NCI-H446 (cell line): ENCODE results near the gene RETREG1.
"Not testable (repeated sequence)": the region's sequence is repeated elsewhere in the genome, so short reads cannot be mapped to it uniquely, and the experiment has no call there.

Experiments used
- DNase-seq, 2 experiments: peaks; one replicate each; lab custom pipeline; 2025; lab: John Stamatoyannopoulos, UW

The RETREG1 gene

DNA sequence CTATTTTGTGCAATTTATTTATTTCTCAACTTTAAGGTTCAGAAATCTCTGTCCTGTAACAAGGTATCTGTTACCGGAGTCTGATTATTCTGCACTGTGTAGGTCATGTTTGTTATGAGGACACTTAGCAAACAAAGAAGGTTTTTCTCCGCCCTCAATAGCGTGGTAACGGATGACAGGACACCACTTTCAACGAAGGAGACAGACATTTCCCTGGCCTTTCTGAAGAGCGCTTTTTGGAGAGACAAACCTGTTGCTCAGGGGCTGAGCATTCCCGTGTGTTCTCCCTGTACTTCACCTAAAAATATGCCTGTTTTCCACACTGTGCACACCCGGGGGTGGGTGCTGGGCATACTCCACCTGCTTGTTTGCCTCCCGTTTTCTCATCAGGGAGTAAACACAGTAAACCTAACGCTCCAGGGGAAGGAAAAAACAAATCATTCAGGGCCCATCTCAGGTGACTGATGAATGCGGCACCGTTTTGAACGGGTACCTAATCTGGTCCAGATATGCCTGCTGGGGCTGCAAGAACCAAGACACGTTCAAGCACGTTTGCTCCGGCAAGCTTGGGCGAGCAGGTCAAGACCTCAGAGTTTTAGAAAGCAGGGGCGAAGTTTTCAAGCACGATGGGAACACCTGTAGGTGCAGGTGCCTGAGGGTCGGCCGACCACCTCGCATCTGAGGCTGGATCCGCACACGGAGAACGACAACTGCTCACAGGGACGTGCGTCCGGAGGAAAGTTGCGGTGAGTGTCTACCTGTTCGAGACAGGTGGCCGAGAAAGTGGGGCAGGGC is 859 bp downstream of the RETREG1 start:
- no peak for DNase-seq

DNA sequence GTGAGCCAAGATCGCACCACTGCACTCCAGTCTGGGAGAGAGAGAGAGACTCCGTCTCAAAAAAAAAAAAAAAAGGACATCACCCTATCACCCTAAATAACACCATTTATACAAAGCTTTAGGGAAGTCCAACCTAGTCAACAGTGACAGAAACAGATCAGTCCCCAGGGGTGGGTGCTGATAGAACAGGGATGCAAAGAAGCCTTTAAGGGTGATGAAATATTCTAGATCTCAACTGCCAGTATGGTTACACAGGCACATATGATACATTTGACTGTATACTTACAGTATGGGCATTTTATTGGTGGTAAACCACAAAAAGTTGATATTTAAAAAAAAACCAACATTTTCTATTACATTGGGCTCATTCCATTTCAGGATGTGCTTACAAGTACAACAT is 4.8 kb downstream of the RETREG1 start:
- DNase-seq: no peak

- DNase-seq: not testable (repeated sequence)
Observed at GRCh38 chr5:16610896-16611295, 5.9 kb downstream of the RETREG1 start.

- DNase-seq: no peak
Observed at GRCh38 chr5:16609412-16609811, 7.4 kb downstream of the RETREG1 start.

DNA sequence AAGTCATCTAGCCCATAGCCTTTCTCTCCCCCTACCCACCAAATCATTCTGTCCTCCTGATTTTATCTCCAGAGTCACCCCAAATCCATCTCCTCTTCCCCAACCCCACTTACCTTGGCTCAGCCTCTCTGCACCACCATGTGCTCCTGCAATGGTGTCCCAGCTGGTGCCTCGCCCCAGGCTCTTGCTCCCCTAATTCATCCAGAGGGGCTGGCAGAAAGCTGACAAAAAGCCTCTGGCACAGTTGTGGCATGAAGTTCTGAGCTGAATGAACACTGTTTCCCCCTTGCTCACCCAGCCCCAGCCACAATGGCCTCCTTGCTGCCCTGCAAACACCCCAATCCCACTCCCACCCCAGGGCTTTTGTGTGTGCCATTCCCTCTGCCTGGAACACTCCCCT is 10.2 kb downstream of the RETREG1 start:
- no peak for DNase-seq

DNA sequence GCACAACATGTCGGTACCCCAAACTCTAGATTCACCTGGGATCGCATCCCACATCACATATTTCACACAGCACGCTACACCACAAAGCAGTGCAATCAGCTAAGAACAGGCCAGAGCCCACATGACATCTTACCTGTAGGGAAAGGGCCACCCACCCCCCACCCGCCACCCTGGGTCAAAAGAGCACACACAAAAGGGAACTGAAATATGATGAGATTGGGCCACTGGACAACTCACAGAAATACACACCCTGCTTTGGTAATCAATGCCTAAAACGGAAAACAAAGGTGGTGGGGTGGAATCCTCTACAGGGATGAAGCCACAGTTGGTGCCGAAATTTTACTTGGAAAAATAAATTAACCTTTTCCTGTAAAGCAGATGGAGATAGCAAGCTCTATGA is 13.1 kb downstream of the RETREG1 start:
- no peak for DNase-seq

- no peak for DNase-seq
Observed at GRCh38 chr5:16603295-16603694, 13.5 kb downstream of the RETREG1 start.

- DNase-seq: no peak
Observed at GRCh38 chr5:16602182-16602581, 14.6 kb downstream of the RETREG1 start.

DNA sequence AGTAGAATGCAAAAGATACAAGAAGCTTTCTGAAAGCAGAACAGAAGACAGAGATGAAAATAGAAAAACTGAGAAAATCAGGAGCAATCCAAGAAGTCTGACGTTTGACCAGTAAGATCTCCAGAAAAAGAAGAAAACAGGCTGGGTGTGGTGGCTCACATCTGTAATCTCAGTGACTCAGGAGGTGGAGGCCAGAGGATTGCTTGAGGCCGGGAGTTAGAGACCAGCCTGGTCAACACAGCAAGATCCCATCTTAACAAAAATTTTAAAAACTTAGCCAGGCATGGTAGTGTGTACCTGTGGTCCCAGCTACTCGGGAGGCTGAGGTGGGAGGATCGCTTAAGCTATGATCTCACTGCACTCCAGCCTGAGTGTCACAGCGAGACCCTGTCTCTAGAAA is 15.9 kb downstream of the RETREG1 start:
- no peak for DNase-seq

DNA sequence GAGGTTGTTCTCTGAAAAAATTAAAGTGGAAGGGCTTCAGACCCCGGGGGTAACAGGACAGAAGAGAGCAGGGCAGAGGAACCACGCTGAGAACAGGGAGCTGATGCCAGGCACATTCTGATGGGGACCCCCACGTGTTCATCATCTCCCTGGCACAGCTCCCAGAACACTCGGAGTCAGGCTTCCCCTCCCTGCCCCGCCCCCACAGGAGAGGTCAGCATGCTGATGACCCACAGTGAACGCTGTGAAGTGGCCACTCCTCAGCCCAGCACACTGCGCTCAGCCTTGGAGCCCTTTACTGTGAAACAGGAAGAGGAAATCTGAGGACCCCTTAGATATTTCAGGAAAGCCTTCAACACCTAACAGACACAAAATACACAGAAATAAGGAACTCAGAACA is 16.4 kb downstream of the RETREG1 start:
- DNase-seq: no peak

DNA sequence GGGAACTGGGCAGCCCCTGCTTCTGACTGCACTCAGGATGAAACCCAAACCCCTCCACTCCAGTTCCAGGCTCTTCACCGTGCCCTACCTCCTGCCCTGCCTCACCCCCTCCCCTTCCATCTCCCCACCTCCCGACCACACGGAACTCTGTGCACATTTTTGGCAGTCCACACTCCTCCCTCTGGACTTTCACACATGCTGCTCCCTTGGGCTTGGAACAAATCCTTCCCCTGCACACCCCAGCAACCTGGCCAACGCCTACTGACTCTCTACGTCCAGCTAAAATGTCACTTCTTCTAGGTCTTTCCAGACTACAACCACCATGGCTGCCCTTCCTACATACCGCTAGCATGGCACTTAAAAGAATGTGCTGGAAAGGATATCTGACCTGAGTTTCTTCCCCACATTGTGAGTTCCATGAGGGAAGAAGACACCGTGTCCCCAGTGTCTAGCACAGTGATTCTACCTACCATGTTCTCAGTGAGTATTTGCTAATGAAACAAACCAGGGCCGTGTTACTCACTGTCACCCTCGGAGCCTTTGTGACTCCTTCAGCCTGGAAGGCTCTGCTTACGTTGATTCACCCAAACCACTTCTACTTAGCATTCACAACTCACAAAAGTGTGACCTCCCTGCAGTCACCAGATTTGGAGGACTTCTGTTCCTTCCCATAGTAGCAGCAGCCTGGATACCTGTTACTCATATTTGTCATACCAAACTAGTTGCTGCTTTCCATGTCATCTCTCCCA is 18.7 kb downstream of the RETREG1 start:
- no peak for DNase-seq

GRCh38 chr5:16596581-16596940 is 20.2 kb downstream of the RETREG1 start:
- no peak for DNase-seq

GRCh38 chr5:16595881-16596580 is 20.8 kb downstream of the RETREG1 start:
- DNase-seq: no peak

- DNase-seq: no peak
Observed at GRCh38 chr5:16593628-16594027, 23.2 kb downstream of the RETREG1 start.

GRCh38 chr5:16593013-16593412 is 23.8 kb downstream of the RETREG1 start:
- no peak for DNase-seq

DNA sequence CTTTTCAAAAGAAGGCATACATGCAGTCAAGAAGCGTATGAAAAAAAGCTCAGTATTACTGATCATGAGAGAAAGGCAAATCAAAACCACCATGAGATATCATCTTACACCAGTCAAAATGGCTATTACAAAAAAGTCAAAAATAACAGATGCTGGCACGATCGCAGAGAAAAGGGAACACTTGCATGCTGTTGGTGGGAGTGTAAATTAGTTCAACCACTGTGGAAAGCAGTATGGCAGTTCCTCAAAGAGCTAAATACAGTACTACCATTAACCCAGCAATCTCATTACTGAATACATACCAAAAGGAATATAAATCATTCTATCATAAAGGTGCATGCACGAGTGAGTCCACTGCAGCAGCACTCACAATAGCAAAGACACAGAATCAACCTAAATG is 24.5 kb downstream of the RETREG1 start:
- no peak for DNase-seq

- DNase-seq: no peak
Observed at GRCh38 chr5:16590685-16591084, 26.1 kb downstream of the RETREG1 start.

- DNase-seq: no peak
Observed at GRCh38 chr5:16589658-16590057, 27.1 kb downstream of the RETREG1 start.

DNA sequence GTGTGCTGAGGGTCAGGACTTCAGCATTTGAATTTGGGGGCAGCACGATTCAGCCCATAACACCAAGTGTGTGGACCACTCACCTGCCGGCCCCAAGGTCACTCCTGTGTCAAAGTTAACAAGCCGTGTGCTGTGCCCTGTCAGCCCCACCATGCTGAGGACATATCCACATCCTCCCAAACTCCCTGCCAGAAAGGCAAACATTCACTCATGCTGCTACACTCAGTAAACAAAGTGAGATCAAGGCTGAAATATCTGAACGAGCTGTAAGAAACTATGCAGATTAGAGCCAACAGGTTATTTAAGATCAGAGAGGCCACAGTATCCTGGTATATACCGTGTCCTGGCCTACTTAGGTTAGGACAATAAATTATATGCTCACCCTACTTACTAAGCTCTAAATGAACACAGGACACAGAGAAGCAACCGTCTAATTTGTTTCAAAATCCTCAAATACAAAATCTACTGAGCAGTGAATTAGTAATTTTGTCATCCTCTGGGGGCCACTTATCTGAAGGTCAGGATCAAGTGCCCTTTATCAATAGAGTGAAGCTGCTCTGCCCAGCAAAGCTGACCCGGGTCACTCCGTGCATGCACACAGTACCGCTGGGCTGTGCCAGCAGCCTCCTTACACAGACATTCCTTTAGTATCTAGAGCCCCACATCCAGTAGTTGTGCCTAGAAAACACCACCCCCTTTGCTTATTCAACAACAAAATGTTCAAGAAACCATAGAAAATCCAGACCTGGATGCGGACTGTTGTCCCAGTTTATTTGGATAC is 28.2 kb downstream of the RETREG1 start:
- DNase-seq: no peak

DNA sequence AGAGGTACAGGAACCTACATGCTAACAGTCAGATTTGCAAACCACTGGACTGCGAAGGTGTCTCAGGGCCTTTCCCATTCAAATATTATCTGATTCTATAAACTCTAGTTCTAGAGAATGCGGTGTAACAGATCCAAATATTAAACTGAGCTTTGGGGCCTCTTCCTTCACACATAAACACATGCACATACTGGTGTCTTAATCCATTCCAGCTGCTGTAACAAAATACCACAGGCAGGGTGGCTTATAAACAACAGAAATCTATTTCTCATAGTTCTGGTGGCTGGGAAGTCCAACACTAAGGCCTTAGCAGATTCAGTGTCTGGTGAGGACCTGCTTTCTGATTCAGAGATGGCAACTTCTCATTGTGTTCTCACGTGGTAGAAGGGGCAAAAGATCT is 30.2 kb downstream of the RETREG1 start:
- DNase-seq: no peak

- DNase-seq: no peak
Observed at GRCh38 chr5:16585041-16585667, 31.6 kb downstream of the RETREG1 start.

DNA sequence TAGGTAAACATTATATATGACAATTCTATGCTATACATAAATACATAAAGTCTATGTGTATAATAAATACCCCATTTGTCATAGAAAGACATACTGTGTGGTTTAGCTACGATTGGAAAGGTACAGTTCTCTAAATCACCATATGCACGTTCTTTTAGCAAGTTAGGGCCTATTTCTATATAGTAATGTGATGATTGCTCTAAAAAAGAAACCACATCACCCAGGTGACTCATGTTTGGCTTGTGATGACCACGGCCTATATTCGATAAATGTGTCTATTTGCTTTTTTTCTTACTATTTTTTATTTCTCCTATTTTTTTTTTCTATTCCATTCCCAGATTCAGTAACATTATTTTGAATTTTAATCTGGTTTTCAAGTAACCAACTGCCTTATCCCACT is 34.7 kb downstream of the RETREG1 start:
- DNase-seq: no peak
